ENCODE data around the gene NDST1. TPM values are rescaled to one million over a fixed set of nuclear protein-coding genes. Genes with fewer than 3 reads are reported as not detected.

Gene NDST1
- polyA plus RNA-seq, 3 donors = 19.0 to 45.4 (median 35.5) TPM

DNA sequence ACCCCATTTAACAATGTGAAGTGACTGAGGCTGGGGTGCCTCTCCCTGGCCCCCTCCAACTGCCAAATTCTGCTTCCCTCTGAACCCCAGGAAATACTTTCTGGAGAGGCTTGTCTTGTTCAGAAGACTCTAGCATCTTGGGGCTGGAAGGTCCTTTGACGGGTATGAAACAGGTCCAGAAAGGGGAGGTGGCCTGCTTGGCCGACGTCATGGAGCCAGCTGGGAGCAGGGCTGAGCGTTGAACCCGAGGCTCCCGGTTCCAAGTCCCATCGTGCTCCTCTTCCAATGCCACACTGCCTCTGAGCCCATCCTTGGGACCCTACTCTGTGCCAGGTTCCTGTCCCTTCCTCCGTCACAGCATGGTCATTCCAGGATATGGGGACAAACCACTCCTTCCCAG is 46.9 kb downstream of the NDST1 start:
- no peak overlapping the region for H3K27ac ChIP-seq (ENCODE audit: low read depth, low read length)
- WGBS, 3 donors = 74 to 81% (median 77%) methylated on average over 8 of the region's 8 CpGs

DNA sequence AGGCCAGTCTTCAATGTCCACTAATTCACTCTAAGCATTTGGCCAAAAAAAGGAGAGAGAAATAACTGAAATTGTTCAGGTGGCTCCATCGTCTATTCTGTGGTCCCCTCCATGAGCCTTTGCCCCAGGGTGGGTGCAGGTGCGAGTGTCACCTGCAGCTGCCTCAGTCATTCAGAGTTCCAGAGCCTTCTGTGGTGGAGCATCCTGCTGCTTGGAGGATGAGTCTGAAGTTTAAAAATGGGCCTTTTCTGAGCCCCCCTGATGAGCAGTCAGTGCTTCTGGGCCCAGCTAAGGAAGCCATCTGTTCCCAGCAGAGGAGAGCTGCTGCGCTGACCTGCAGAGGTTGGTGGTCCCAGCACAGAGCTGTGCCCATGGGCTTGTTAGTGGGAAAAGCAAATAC is 48.2 kb downstream of the NDST1 start:
- H3K27ac ChIP-seq (ENCODE audit: low read depth, low read length) = no peak overlapping the region
- WGBS, 3 donors = 76 to 93% (median 88%) methylated on average over 3 of the region's 3 CpGs

DNA sequence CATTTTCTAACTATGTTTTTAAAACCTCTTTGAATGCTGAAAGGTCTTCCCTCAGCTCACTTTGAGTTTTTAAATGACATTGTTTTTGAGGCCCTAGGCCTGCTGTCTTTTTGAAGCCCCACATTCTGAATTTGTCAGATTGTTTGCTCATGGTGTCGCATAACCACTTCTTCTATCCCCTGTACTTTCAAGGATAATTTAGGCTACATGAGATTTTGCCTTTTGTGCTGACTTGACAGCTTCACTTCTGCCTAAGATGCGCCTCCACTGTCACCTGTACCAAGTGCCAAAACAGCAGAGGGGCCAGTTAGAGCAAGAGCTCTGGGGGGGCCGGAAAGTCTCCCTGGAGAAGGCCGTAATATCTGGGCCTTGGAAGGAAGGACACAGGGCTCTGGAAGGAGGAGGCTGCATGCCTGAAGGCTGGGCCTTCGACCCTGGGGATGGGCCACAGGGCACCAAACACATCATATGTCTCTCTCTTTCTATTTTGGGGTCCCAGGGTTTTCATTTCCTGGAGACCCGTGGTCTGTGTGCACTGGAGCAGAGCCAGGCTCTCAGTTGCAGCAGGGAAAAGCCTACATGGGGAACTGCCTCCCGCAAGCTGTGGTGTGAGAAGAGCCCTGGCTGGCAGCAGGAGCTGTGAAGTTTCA is 49.1 kb downstream of the NDST1 start:
- no peak overlapping the region for H3K27ac ChIP-seq (ENCODE audit: low read depth, low read length)
- 59 to 76% (median 60%) methylated on average over 7 of the region's 7 CpGs for WGBS, 3 donors

GRCh38 chr5:150557509-150557872 is 49.6 kb downstream of the NDST1 start:
- H3K27ac ChIP-seq (ENCODE audit: low read depth, low read length) = no peak overlapping the region
- 34 to 53% (median 35%) methylated on average over 6 of the region's 6 CpGs for WGBS, 3 donors

- no peak overlapping the region for H3K27ac ChIP-seq (ENCODE audit: low read depth, low read length)
- WGBS, 3 donors = 76 to 86% (median 80%) methylated on average over 12 of the region's 12 CpGs
These were observed 50.2 kb downstream of the NDST1 start for GRCh38 chr5:150558088-150558621.

DNA sequence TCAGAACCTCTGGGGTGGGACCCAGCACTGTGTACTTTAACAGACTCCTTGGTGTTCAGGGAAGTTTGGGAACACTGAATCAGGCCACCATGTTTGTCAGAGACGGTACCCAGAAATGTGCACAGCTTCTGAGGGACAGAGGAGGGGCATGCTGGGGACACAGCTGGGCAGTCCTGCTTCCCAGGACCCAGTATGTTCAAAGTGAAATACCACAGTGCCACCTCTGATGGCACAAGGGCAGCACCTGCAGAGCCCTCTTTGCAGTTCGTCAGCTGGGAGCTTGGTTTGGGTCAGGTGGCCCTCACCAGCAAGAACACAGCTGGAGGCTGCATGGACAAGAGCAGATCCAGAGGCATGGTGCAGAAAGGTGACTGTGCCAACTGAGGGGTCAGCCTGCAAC is 51.2 kb downstream of the NDST1 start:
- 48 to 94% (median 81%) methylated on average over 2 of the region's 2 CpGs for whole genome bisulfite sequencing, 3 donors
- H3K27ac ChIP-seq (ENCODE audit: low read depth, low read length) = no peak overlapping the region

GRCh38 chr5:150559701-150560100 is 51.8 kb downstream of the NDST1 start:
- no peak overlapping the region for H3K27ac ChIP-seq (ENCODE audit: low read depth, low read length)
- WGBS, 3 donors = 30 to 60% (median 44%) methylated on average over 4 of the region's 4 CpGs

DNA sequence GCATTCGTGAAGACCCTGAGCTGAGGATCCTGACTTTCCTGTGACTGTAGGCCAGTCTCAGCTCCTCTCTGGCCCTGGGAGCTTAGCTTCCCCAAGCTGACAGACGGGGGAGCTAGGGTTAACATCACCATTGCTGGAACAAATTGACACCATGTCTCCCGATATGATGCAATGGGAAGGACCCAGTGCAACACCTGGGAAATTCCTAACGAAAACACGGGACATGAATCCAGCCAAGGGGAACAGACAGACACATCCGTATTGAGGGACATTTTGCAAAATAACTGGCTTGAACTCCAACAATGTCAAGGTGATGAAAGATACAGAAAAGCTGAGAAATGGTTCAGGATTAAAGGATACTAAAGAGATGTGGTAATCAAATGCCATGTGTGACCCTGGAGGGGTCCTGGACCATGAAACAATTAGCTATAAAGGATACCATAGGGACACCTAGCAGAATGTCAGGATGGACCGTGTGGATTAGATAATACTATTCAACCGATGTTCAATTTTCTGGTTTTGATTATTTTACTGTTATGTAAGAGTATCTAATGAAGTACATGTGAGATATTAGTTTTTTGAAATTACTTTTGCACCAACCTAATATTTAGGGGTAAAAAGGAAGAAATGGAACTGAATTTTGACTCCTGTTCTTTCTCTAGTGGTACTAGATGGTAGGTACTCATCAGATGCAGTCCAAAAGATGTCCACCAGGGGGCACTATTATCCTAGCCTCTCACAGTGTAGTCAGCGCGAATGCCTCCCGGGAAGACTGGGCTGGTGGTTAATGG is 52.7 kb downstream of the NDST1 start:
- whole genome bisulfite sequencing, 3 donors = 15 to 27% (median 22%) methylated on average over 11 of the region's 11 CpGs

GRCh38 chr5:150561192-150561512 is 53.2 kb downstream of the NDST1 start:
- WGBS, 3 donors = 42 to 69% (median 65%) methylated on average over 2 of the region's 2 CpGs
- H3K27ac ChIP-seq (ENCODE audit: low read depth, low read length) = no peak overlapping the region

More for the DNA sequence above, 52.7 kb downstream of the NDST1 start:
- no peak overlapping the region for H3K27ac ChIP-seq (ENCODE audit: low read depth, low read length)

- WGBS, 3 donors = 69 to 81% (median 79%) methylated on average over 4 of the region's 4 CpGs
These were observed 53.8 kb downstream of the NDST1 start for GRCh38 chr5:150561571-150562275.

DNA sequence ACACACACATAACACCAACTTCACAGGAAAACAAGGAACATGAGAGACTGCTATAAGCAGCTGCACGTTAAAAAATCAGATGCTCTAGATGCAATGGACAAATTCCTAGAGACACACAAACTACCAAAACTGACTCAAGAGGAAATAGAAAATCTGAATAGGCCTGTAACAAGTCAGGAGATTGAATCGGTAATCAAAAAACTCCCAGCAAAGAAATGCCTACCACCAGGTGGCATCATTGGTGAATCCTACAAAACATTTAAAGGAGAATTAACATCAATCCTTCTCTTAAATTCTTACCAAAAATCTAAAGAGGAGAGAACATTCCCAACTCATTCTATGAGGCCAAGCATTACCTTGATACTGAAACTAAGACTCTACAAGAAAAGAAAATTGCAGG is 54.9 kb downstream of the NDST1 start:
- WGBS, 3 donors = 47 to 58% (median 56%) methylated on average over 2 of the region's 2 CpGs
- no peak overlapping the region for H3K27ac ChIP-seq (ENCODE audit: low read depth, low read length)

More at GRCh38 chr5:150561571-150562275, 53.8 kb downstream of the NDST1 start:
- no peak overlapping the region for H3K27ac ChIP-seq (ENCODE audit: low read depth, low read length)

GRCh38 chr5:150565868-150566267 is 57.9 kb downstream of the NDST1 start:
- 56 to 97% (median 95%) methylated on average over 1 of the region's 1 CpG for WGBS, 3 donors
- no peak overlapping the region for H3K27ac ChIP-seq (ENCODE audit: low read depth, low read length)

GRCh38 chr5:150567031-150567717 is 59.2 kb downstream of the NDST1 start:
- no peak overlapping the region for H3K27ac ChIP-seq (ENCODE audit: low read depth, low read length)

DNA sequence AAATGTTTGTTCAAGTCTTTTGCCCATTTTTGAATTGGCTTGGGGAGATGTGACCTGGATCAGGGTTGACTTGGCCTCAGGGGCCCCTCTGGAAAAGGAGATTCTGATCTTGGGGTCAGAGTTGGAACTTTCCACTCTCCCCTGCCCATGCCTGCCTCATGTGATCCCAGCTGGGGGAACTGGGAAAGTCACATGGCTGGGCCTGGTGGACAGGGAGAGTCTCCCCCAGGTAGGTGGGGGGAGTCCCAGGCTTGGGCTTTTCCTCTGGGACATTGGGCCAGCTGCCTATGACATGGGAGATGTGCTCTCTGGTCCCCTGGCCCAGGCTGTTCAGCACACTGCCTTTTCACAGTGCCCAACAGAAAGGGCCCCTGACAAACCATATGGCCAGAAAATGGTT is 60.7 kb downstream of the NDST1 start:
- H3K27ac ChIP-seq (ENCODE audit: low read depth, low read length) = no peak overlapping the region

More at GRCh38 chr5:150567031-150567717, 59.2 kb downstream of the NDST1 start:
- 33 to 72% (median 41%) methylated on average over 3 of the region's 3 CpGs for WGBS, 3 donors

DNA sequence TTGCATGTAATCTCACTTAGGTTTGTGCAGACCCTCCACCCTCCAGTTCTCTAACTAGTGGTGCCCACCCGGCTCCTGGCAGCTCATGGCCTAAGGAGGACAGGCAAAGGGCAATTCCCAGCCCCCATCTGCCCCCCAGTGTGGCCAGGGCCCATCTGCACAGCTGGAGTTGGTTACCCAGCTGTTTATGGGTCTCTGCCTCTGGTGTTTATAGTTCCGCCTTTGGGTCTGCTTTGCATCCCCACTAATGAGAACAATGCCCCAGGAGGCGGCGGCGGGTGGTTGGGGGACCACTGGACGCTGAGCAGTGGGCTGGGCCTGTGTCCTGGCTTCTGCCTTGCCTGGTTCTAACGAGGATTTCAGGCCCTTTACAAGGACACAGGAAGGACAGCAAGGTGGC is 62.4 kb downstream of the NDST1 start:
- WGBS, 3 donors = 85 to 89% (median 89%) methylated on average over 7 of the region's 7 CpGs
- H3K27ac ChIP-seq (ENCODE audit: low read depth, low read length) = no peak overlapping the region

DNA sequence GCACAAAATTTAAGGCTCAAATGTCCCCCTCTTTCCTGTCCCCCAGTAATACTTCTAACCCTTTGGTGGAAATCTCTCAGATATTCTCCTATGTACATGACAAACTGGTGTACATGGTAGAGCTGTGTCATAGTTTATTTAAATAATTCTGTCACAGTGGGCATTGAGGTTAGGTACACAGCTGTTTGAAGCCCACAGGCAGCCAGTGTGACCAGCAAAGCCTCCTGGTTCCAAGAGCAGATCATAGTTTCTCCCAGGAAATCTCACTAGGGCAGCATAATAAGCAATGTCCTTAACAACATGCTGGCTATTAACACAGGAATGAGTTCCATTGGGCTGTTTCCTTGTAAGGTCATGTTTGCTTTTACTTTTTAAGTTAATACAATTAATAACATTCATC is 63.9 kb downstream of the NDST1 start:
- H3K27ac ChIP-seq (ENCODE audit: low read depth, low read length) = no peak overlapping the region

GRCh38 chr5:150573216-150573615 is 65.3 kb downstream of the NDST1 start:
- WGBS, 3 donors = 90 to 93% (median 91%) methylated on average over 5 of the region's 5 CpGs

GRCh38 chr5:150573867-150574817 is 66.2 kb downstream of the NDST1 start:
- H3K27ac ChIP-seq (ENCODE audit: low read depth, low read length) = no peak overlapping the region
- WGBS, 3 donors = 86 to 94% (median 86%) methylated on average over 17 to 18 of the region's 18 CpGs

More at GRCh38 chr5:150573216-150573615, 65.3 kb downstream of the NDST1 start:
- H3K27ac ChIP-seq (ENCODE audit: low read depth, low read length) = no peak overlapping the region

Data from adipose tissue (tissue), 3 donors.